ENCODE measurements around the gene CAMKMT. TPM values are rescaled to one million over a fixed set of nuclear protein-coding genes. Genes with fewer than 3 reads are reported as not detected.
A peak's percentile ranks its signal among the peaks of the same experiment; 100 is the strongest.

CAMKMT gene
- total and polyA plus RNA-seq, 10 donors, result 4.1 to 26.1 (median 11.0) TPM

- intact Hi-C loops (cut with DNase I; ENCODE audit: low total_unique reads), result no loop called here
- peaks cover 0 to 11% (median 1%) of the 10 kb centered on the region in 6 donors for H3K4me1 ChIP-seq
- no peaks in the 10 kb centered on the region for H3K9me3 ChIP-seq
- H3K36me3 ChIP-seq, result no peaks in the 10 kb centered on the region
- TF ChIP-seq CTCF (IDR thresholded peaks at IDR 0.05 in 8 of 11, conservative IDR thresholded peaks at IDR 0.05 in 3 of 11) (no peak), POLR2AphosphoS5 (IDR thresholded peaks at IDR 0.05) (no peak), POLR2A (IDR thresholded peaks at IDR 0.05) (no peak)
- no peak overlapping the region for H3K4me3 ChIP-seq
- H3K27me3 ChIP-seq (replicated peaks in 1 of 7), result peaks cover 0 to 15% (median 5%) of the 10 kb centered on the region in 7 donors
- no peak for DNase-seq
- H3K27ac ChIP-seq, result no peak overlapping the region
- WGBS, 5 donors, result 76 to 94% (median 88%) methylated on average over 2 of the region's 2 CpGs
Observed at GRCh38 chr2:44772669-44773378, 411.1 kb downstream of the CAMKMT start.

GRCh38 chr2:44774826-44775492 is 413.2 kb downstream of the CAMKMT start:
- Histone ChIP-seq H3K27me3 (replicated peaks in 1 of 7) (peaks cover 0 to 5% (median 0%) of the 10 kb centered on the region in 7 donors), H3K4me1 (peaks cover 0 to 24% (median 13%) of the 10 kb centered on the region in 6 donors), H3K9me3 (peaks cover 0 to 2% (median 0%) of the 10 kb centered on the region in 8 donors), H3K4me3 (no peak overlapping the region), H3K36me3 (no peaks in the 10 kb centered on the region), H3K27ac (no peak overlapping the region)
- WGBS, 5 donors, result 90 to 92% (median 91%) methylated on average over 4 of the region's 4 CpGs
- DNase-seq, result no peak
- intact Hi-C loops (cut with DNase I; ENCODE audit: low total_unique reads), result no loop called here
- TF ChIP-seq POLR2A (IDR thresholded peaks at IDR 0.05) (no peak), POLR2AphosphoS5 (IDR thresholded peaks at IDR 0.05) (no peak), CTCF (IDR thresholded peaks at IDR 0.05 in 8 of 11, conservative IDR thresholded peaks at IDR 0.05 in 3 of 11) (no peak)

- H3K4me3 ChIP-seq, result no peak overlapping the region
- WGBS, 5 donors, result 71 to 81% (median 77%) methylated on average over 6 of the region's 6 CpGs
- peaks cover 0 to 24% (median 13%) of the 10 kb centered on the region in 6 donors for H3K4me1 ChIP-seq
- peaks cover 0 to 5% (median 0%) of the 10 kb centered on the region in 7 donors for H3K27me3 ChIP-seq (replicated peaks in 1 of 7)
- no peak for DNase-seq
- peaks cover 0 to 11% (median 0%) of the 10 kb centered on the region in 8 donors for H3K9me3 ChIP-seq
- intact Hi-C loops (cut with DNase I; ENCODE audit: low total_unique reads), result no loop called here
- no peak overlapping the region for H3K27ac ChIP-seq
- TF ChIP-seq POLR2A (IDR thresholded peaks at IDR 0.05), result no peak
- no peak for TF ChIP-seq POLR2AphosphoS5 (IDR thresholded peaks at IDR 0.05)
- TF ChIP-seq CTCF (IDR thresholded peaks at IDR 0.05 in 8 of 11, conservative IDR thresholded peaks at IDR 0.05 in 3 of 11), result no peak
- H3K36me3 ChIP-seq, result no peaks in the 10 kb centered on the region
Observed at GRCh38 chr2:44777036-44777435, 415.3 kb downstream of the CAMKMT start.

- peaks cover 0 to 16% (median 0%) of the 10 kb centered on the region in 8 donors for H3K9me3 ChIP-seq
- 19 to 35% (median 24%) methylated on average over 11 of the region's 11 CpGs for WGBS, 5 donors
- no peaks in the 10 kb centered on the region for H3K36me3 ChIP-seq
- TF ChIP-seq CTCF (IDR thresholded peaks at IDR 0.05 in 8 of 11, conservative IDR thresholded peaks at IDR 0.05 in 3 of 11), result no peak
- no peak for TF ChIP-seq POLR2A (IDR thresholded peaks at IDR 0.05)
- TF ChIP-seq POLR2AphosphoS5 (IDR thresholded peaks at IDR 0.05), result no peak
- no peak for DNase-seq
- peak overlapping the region in 2 of 8 donors; percentile 10 to 63 for H3K27ac ChIP-seq
- H3K4me3 ChIP-seq, result peak overlapping the region in 3 of 8 donors; percentile 11 to 56 (median 24)
- intact Hi-C loops (cut with DNase I; ENCODE audit: low total_unique reads), result no loop called here
- H3K4me1 ChIP-seq, result peaks cover 0 to 24% (median 13%) of the 10 kb centered on the region in 6 donors
- peaks cover 0 to 5% (median 0%) of the 10 kb centered on the region in 7 donors for H3K27me3 ChIP-seq (replicated peaks in 1 of 7)
Observed at GRCh38 chr2:44777537-44777936, 415.8 kb downstream of the CAMKMT start.

All from spleen (tissue), 11 donors.